Measurements from ENCODE around the gene POLA1.

POLA1 gene

GRCh38 chrX:25028726-25029125 is 335.0 kb downstream of the POLA1 start:
- H3K4me3 ChIP-seq (ENCODE audit: control insufficient read depth, low read depth, low read length) = no peak overlapping the region
- DNase-seq (ENCODE audit: low read depth) = peak; percentile 66
- TF ChIP-seq, protein P1, sequence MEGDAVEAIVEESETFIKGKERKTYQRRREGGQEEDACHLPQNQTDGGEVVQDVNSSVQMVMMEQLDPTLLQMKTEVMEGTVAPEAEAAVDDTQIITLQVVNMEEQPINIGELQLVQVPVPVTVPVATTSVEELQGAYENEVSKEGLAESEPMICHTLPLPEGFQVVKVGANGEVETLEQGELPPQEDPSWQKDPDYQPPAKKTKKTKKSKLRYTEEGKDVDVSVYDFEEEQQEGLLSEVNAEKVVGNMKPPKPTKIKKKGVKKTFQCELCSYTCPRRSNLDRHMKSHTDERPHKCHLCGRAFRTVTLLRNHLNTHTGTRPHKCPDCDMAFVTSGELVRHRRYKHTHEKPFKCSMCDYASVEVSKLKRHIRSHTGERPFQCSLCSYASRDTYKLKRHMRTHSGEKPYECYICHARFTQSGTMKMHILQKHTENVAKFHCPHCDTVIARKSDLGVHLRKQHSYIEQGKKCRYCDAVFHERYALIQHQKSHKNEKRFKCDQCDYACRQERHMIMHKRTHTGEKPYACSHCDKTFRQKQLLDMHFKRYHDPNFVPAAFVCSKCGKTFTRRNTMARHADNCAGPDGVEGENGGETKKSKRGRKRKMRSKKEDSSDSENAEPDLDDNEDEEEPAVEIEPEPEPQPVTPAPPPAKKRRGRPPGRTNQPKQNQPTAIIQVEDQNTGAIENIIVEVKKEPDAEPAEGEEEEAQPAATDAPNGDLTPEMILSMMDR (conservative IDR thresholded peaks at IDR 0.05; ENCODE audit: control insufficient read depth, insufficient read depth, low read depth, low read length) = no peak

GRCh38 chrX:25029288-25029825 is 335.6 kb downstream of the POLA1 start:
- no peak overlapping the region for H3K4me3 ChIP-seq (ENCODE audit: control insufficient read depth, low read depth, low read length)
- DNase-seq (ENCODE audit: low read depth) = no peak
- TF ChIP-seq, protein P1 (conservative IDR thresholded peaks at IDR 0.05; ENCODE audit: control insufficient read depth, insufficient read depth, low read depth, low read length) = no peak

DNA sequence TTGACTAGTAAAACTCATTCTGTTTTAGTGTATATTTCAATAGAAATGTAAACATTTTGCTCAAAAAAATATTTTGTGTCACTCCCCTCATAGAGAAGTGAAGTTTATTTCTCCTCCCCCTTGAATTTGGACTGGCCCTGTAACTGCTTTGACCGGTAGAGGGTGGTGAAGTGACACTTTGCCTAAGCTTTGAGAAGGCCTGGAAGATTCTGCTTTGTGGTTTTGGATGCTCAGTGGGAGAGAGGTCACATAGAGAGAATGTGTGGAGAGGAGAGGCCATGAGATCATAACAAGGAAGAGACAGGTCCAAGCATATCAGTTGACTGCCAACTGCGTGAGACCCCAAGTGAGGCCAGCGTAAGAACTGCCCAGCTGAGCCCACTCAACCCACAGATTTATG is 341.2 kb downstream of the POLA1 start:
- TF ChIP-seq, protein P1 (conservative IDR thresholded peaks at IDR 0.05; ENCODE audit: control insufficient read depth, insufficient read depth, low read depth, low read length) = peak; percentile 40
- no peak overlapping the region for H3K4me3 ChIP-seq (ENCODE audit: control insufficient read depth, low read depth, low read length)
- peak; percentile 51 for DNase-seq (ENCODE audit: low read depth)

DNA sequence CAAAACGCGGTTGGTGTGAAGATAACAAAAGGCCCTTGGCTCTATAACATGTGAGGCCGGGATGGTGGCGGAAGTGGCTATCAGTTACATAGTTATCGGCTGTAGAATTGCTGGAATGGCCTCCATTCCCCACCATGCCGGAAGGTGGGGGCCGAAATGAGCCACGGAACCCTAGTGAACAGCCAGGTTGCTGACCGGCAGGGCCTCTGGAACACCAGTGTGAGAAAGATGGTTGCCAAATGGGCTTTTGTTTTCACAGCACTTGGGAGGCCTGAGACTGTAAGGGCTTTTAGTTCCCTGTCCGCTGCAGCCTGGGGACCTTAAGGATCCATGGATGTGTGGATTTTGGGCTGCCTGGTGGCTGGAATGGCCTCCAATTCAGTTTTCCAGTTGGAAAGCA is 345.3 kb downstream of the POLA1 start:
- DNase-seq (ENCODE audit: low read depth) = no peak
- H3K4me3 ChIP-seq (ENCODE audit: control insufficient read depth, low read depth, low read length) = no peak overlapping the region
- TF ChIP-seq, protein P1 (conservative IDR thresholded peaks at IDR 0.05; ENCODE audit: control insufficient read depth, insufficient read depth, low read depth, low read length) = no peak

DNA sequence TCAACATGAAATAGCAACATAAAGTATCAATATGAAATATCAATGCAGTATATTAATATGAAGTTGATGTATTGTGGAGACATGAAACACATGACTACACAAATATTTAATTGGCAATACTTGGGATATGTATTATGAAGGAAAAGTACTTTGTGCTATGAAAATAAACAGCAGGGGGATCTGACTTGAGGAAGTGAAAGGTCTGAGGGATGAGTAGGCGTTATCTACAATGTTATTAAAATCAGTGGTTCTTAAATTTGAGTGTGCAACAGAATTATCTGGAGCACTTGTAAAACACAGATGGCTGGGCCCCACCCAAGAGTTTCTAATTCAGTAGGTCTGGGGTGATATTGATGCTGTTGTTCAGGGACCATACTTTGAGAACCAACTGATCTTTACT is 349.5 kb downstream of the POLA1 start:
- TF ChIP-seq, protein P1 (conservative IDR thresholded peaks at IDR 0.05; ENCODE audit: control insufficient read depth, insufficient read depth, low read depth, low read length) = no peak
- no peak for DNase-seq (ENCODE audit: low read depth)

More for the DNA sequence above, 349.5 kb downstream of the POLA1 start:
- no peak overlapping the region for H3K4me3 ChIP-seq (ENCODE audit: control insufficient read depth, low read depth, low read length)
